Neural progenitor cell (in vitro differentiated cells): ENCODE measurements around the gene SEBOX.

ENCODE experiments used
- EZH2 ChIP-seq: fragments of 200-600 bp; sonication (generic); IDR thresholded peaks from 2 replicates; pipeline ENCODE4 v1.6.1; 2017; ENCODE audit warnings: antibody characterized with exemption, mild to moderate bottlenecking, moderate library complexity
- TF ChIP-seq, protein P1 (sequence below): fragments of 200-600 bp; sonication (generic); IDR thresholded peaks from 2 replicates; pipeline ENCODE4 v1.5.1; 2017; ENCODE audit warnings: antibody characterized with exemption, mild to moderate bottlenecking

DNA sequence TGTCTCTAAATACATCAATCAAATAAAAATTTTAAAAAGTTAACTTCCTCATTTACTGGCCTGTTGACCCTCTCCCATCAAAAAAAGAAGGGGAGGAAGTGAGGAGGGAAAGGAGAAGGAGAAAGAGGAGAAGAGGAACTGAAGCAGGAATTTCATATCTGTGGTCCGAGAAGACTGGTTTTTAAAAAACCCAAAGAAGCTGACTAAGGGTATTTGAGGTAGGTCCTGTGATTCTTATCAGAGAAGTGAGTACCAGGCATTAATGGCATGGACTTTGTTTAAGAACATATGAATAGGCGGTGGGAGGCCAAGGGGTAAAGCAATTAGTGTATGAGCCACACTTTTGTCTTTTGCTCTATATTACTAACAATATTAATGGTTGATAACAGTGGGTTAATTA, 39.0 kb upstream of the SEBOX start:
- no peak for TF ChIP-seq EZH2
- TF ChIP-seq, protein P1, sequence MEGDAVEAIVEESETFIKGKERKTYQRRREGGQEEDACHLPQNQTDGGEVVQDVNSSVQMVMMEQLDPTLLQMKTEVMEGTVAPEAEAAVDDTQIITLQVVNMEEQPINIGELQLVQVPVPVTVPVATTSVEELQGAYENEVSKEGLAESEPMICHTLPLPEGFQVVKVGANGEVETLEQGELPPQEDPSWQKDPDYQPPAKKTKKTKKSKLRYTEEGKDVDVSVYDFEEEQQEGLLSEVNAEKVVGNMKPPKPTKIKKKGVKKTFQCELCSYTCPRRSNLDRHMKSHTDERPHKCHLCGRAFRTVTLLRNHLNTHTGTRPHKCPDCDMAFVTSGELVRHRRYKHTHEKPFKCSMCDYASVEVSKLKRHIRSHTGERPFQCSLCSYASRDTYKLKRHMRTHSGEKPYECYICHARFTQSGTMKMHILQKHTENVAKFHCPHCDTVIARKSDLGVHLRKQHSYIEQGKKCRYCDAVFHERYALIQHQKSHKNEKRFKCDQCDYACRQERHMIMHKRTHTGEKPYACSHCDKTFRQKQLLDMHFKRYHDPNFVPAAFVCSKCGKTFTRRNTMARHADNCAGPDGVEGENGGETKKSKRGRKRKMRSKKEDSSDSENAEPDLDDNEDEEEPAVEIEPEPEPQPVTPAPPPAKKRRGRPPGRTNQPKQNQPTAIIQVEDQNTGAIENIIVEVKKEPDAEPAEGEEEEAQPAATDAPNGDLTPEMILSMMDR = no peak
